HG03135 (cell line): Measurements from ENCODE around the gene ARHGAP45.
A peak's percentile ranks its signal among the peaks of the same experiment; 100 is the strongest.

Source experiments
- ATAC-seq: cut with Tn5 transposase; IDR thresholded peaks from one replicate; pipeline ENCODE4 v1.9.1; 2021; ENCODE audit warnings: mild to moderate bottlenecking, moderate library complexity; ENCODE audit not compliant: unreplicated experiment

Gene ARHGAP45

GRCh38 chr19:1054102-1055027 is 12.6 kb upstream of the ARHGAP45 start:
- no peak for ATAC-seq

GRCh38 chr19:1055028-1055425 is 11.9 kb upstream of the ARHGAP45 start:
- ATAC-seq = no peak

GRCh38 chr19:1055886-1056620 is 10.9 kb upstream of the ARHGAP45 start:
- ATAC-seq = no peak

- no peak for ATAC-seq
These were observed 9.7 kb upstream of the ARHGAP45 start for GRCh38 chr19:1057176-1057855.

- no peak for ATAC-seq
These were observed 8.9 kb upstream of the ARHGAP45 start for GRCh38 chr19:1058112-1058511.

- ATAC-seq = no peak
These were observed 6.3 kb upstream of the ARHGAP45 start for GRCh38 chr19:1060689-1061088.

- ATAC-seq = no peak
These were observed 5.0 kb upstream of the ARHGAP45 start for GRCh38 chr19:1061987-1062386.

GRCh38 chr19:1062387-1063029 is 4.5 kb upstream of the ARHGAP45 start:
- ATAC-seq = no peak

GRCh38 chr19:1063030-1063908 is 3.7 kb upstream of the ARHGAP45 start:
- ATAC-seq = no peak

GRCh38 chr19:1063909-1064660 is 2.9 kb upstream of the ARHGAP45 start:
- ATAC-seq = no peak

- ATAC-seq = no peak
These were observed 2.0 kb upstream of the ARHGAP45 start for GRCh38 chr19:1064661-1065605.

GRCh38 chr19:1065606-1066109 is 1.3 kb upstream of the ARHGAP45 start:
- no peak for ATAC-seq

- no peak for ATAC-seq
These were observed 668 bp upstream of the ARHGAP45 start for GRCh38 chr19:1066251-1066747.

GRCh38 chr19:1067341-1067957 is 482 bp downstream of the ARHGAP45 start:
- peak; percentile 14 for ATAC-seq

- ATAC-seq = no peak
These were observed 1.3 kb downstream of the ARHGAP45 start for GRCh38 chr19:1068009-1069001.
